Measurements from ENCODE around the gene EDN3.
A peak's percentile ranks its signal among the peaks of the same experiment; 100 is the strongest.
"Not testable (repeated sequence)": the region's sequence is repeated elsewhere in the genome, so short reads cannot be mapped to it uniquely, and the experiment has no call there.

The EDN3 gene

DNA sequence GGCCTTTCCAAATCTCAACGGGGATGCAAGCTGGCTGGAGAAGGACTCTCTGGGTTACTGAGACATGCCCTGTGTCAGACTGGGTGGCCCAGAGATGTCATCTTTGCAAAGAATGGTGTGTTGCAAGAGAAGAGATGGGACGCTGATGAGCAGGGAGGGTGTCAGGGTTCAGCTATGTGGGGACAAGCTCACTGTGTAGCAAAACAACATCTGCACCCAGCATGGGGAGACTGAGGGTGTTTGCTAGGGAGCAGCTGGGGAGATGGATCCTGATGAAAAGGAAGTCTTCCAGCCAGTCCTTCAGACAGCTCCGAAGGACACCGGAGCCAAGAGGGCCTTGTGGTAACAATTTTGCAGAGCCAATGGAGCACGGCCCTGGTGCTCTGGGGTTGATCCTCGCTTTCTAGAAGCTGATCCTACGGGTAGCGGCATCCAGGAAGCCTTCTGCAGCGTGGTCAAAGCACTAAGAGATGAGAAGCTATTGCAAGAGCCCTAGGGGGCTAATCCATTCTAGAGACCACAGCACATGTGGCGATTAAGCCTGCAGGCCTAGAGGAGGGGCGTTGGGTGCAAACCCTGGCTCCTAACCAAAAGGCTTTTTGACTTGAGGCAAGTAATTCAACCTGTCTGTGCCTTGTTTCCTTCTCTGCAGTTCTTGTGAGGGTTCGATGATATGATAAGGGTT, 39.9 kb downstream of the EDN3 start:
- DNase-seq, result no peak

- not testable (repeated sequence) for DNase-seq
These were observed 41.0 kb downstream of the EDN3 start for GRCh38 chr20:59341285-59342022.

DNA sequence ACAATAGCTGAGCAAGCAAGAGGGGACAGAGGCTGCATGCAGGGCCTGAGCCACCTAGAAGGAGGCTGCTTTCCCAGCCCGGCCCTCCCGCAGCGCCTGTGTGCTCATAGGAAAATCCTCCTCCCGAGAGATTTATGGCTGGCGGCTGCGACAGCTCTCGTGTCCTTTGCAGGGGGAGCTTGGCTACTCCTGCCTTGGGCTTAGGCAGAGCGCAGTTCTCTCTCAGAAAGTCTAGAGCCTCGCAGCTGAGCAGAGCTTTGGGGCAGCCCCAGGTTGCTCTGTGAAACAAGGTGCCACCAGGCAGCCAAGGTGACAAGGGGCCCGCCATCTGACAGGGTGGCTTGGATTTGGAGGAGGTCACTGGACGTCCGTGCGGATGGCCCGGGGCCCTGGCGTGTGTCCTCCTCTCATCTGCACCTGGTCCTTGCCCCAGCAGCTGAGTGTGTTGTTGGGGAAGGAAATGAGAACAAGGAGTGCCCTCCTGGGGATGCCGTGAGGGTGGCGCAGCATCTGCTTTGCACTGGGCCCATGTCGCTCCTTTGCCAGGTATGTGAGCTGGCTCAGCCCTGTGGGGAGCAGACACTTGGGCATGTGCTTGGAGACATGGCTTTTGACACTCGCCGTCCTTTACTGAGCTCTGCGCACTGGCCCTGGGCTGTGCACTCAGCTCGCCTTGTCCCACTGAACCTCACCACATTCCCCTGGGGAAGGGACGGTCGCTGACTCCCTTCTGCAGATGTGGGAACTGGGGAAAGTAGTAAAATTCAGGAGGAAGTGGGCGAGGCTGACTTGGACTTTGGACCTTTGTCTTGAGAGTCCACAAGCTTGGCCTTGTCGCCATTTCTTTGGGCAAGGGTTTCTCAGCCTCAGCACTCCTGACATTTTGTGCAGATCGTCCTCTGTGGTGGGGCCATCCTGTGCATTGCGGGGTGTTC, 41.9 kb downstream of the EDN3 start:
- DNase-seq, result no peak

- DNase-seq, result no peak
These were observed 45.6 kb downstream of the EDN3 start for GRCh38 chr20:59346061-59346460.

DNA sequence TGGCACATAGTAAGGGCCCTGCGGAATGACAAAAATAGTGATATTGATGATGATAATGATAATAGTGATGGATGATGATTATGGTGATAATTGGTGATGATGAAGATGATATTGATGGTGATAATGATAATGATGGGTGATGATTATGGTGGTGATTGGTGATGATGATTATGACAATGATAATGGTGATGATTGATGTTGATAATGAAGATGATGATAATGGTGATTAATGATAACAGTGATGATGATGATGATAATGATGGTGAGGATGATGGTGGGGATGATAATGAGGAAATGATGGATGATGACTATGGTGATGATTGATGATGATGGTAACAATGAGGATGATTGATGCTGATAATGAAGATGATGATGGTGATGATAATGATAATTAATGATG, 48.9 kb downstream of the EDN3 start:
- DNase-seq, result no peak

DNA sequence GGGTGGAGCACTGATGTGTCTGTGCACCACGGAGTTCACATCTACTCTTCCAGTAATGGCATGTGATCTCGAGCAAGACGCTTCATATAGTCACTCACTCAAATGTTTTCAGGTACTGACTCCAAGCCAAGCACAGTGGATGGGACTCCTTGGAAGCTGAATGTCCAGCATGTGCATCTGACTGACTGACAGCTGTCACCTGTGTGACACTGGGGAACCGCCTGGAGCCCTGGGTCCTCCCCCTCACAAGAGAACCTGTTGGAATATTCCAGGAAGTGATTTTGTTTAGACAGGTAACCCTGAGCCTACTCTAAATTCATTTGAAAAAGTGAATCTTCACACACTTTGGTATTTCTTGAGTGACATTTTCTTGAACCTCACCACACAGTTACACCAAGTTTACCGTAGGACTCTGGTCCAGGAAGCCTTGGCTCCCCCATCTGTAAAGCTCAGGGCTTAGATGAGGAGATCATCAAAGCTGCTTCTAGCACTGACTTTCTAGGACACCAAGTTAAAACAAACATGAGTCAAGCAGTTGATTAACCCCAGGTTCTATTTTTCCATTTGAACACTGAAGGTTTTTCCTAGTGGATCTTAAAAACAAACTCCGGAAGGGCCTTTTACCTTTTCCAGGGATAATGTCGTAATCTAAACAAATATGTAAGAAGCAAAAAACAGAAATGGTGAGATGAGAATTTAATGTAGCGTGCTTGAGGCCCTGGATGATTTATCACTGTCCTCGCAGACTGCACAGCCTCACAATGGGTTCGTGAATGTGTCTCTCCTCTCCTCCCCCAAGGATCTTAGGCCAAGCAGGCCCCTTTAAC, 50.1 kb downstream of the EDN3 start:
- DNase-seq, result no peak

- no peak for DNase-seq
These were observed 51.0 kb downstream of the EDN3 start for GRCh38 chr20:59351157-59352040.

GRCh38 chr20:59352541-59352940, 52.1 kb downstream of the EDN3 start:
- no peak for DNase-seq

DNA sequence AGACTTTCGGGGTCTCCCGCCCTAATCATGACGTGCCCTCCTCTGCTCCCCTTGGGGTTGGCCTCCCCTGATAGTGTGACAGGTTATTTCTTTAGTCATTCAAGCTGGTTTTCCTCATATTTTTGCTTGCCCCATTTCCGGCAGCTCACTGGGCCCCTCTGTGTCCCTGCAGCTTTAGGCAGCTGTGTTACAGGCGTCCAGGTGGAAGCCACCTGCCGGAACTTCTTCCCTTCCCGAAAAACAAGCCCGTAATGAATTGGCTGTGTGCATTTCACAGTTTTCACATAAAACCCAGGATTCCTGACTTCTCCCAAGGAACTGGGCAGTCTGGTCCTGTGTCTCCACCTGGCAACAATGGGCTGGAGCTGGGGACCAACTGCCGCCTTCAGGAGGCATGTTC, 52.6 kb downstream of the EDN3 start:
- no peak for DNase-seq

DNA sequence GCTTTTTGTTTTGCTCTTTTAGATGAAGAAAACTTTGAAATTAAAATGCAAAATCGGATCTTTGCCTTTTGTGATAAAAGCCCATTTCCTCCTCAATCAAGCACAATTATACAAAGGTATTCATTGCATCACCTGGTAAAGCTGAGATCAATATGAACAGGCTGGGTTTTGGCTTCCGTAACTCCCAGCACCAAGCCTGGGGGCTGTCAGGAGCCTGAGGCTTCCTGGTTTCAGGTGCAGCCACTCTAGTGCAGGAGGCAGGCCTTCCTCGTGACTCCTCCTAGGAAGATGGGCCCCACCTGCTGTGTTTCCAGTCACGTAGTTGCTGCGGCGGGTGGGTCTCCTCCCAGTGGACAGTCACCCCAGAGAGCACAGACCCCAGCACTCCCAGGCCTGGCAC, 54.0 kb downstream of the EDN3 start:
- DNase-seq, result no peak

DNA sequence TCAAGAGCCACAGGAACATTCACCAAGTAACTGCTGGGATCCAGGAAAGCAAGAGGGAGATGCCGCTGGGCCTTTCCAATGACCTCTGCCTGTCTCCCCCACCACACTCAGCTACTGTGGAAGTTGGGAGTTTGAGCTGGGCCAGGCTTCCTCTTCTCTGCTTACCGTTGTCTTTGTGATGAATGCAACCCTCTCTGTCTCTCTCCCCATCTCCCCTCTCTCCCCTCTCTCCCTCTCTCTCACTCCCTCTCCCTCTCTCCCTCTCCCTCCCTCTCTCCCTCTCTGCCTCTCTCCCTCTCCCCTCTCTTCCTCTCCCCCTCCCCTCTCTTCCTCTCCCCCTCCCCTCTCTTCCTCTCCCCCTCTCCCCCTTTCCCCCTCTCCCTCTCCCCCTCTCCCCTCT, 54.8 kb downstream of the EDN3 start:
- DNase-seq, result no peak

GRCh38 chr20:59356662-59357165, 56.3 kb downstream of the EDN3 start:
- DNase-seq, result peak; percentile 35

DNA sequence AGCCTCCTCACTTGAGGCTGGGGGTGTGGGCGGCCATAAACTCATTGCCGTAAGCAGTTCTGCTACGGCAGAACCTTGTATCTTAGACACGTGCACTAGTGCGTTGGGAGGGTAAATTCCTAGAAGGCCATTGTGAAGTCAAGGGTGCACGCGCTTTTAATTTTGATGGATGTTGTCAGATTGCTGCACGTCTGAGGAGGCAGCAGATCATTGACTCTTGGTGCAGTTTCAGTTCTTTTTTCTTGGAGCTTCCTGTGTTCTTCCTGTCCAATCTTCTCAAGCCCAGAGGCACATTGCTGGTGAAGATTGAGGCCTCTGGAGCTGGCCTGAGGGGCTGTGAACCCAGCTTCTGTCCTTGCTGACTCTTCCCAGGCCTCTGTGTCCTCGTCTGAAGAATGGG, 58.4 kb downstream of the EDN3 start:
- DNase-seq, result not testable (repeated sequence)

DNA sequence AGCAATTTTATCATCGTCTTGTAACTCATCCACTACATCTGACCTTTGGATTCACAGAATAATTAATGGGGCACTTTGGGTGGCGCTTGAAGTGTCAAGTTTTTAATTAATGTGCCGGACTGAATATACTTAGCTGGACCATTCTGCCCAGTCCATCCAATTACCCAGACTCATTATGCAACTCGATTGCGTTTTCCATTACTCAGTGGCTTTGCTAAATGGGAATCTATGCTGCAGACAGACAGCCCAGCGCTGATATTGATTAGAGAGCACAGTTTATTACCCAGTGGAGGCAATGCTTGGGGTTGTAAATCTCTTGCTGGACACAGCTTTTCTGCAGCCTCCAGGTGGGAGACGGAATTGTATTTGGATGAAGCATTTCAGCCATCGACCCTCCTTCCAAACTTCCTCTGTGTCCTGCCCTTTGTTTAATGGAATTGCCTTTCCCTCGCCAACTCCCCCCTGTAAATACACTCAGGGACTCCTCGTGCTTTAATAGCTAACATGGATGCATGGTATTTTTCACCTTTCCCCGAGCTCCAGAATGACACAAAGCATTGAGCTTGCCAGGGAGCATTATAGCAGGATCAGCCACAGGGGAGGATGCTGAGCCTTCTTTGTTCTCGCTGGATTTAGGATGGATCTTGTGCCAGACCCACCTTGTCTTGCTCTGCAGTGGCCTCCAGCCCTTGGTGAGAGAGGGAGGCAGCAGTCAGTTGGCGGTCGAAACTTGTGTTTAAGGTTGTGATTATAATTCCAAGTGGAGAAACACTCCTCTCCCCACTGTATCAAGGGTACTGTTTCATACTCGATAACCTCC, 59.7 kb downstream of the EDN3 start:
- no peak for DNase-seq

- no peak for DNase-seq
These were observed 60.5 kb downstream of the EDN3 start for GRCh38 chr20:59360934-59361333.

- DNase-seq, result no peak
These were observed 61.0 kb downstream of the EDN3 start for GRCh38 chr20:59361411-59361810.

DNA sequence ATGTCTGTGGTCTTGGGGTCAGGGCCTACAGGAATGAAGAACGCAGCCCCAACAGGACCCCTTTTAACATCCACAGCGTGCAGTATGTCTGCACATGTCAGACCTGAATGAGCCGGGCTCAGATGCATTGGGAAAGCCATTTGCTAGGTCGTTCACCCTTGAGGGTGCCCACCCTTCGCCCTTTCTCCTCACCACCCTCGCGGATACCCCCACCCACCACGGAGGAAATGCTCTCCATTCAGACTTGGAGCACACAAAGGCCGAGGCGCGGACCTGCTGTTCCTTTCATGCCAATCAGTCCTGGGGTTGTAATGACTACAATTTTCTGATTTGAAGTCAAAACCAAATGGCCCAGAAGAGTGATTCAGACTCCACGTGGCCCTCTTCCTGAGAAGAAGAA, 62.7 kb downstream of the EDN3 start:
- no peak for DNase-seq

GRCh38 chr20:59364611-59365010, 64.2 kb downstream of the EDN3 start:
- no peak for DNase-seq

DNA sequence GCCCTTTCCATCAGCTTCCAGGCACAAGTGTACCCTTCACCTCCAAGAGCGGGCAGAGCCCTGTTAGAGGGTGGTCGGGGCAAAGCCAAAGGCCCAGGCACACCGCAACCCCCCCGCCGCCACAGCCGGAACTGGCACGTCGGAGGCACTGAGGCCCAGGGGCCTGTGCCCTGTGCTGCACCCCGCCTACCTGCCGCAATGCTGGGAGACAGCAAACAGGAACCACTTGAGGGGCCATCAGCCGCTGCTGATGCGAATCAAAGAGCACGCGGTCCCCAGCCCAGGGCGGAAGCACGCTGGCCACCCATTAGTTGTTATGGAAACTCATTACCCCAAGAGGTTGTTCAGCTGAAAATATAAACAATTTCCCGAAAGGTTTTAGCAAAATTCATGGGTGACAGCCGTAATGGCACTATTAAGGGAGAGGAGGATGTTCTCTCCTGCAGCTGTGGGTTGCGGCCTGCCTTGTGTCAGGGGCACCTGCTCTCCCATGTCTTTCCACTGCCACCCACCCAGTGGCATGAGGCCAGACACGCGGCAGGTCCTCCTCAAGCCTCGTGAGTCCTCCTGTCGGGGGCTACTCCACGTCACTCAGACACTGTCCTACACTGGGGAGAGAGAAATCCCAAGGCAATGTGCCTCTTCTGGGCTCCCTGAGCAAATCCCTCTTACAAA, 65.3 kb downstream of the EDN3 start:
- DNase-seq, result no peak

DNA sequence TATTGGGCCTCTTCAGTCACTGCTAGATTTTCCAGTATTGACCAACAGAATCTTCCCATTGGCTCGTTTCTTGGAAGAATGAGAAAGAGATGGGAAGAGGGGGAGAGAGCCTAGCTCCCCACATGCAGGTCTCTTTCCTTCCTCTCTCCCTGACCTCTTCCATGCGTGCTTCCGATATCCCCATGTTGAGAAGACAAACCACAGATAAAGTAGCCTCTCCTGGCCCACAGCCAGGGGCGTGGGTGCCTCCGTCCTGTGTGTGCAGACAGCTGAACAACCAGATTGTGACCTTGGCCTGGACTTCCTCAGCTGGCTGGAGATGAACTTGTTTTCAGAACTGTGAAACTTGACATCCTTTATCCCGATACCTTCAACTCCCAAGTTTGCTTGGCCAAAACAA, 71.0 kb downstream of the EDN3 start:
- no peak for DNase-seq
